ENCODE results near the gene GOSR1. TPM values are rescaled to one million over a fixed set of nuclear protein-coding genes. Genes with fewer than 3 reads are reported as not detected.
A peak's percentile ranks its signal among the peaks of the same experiment; 100 is the strongest.
"Not testable (repeated sequence)": the region's sequence is repeated elsewhere in the genome, so short reads cannot be mapped to it uniquely, and the experiment has no call there.

GOSR1 gene
- total RNA-seq, 1 donor from 2014 or later = 53.8 TPM

DNA sequence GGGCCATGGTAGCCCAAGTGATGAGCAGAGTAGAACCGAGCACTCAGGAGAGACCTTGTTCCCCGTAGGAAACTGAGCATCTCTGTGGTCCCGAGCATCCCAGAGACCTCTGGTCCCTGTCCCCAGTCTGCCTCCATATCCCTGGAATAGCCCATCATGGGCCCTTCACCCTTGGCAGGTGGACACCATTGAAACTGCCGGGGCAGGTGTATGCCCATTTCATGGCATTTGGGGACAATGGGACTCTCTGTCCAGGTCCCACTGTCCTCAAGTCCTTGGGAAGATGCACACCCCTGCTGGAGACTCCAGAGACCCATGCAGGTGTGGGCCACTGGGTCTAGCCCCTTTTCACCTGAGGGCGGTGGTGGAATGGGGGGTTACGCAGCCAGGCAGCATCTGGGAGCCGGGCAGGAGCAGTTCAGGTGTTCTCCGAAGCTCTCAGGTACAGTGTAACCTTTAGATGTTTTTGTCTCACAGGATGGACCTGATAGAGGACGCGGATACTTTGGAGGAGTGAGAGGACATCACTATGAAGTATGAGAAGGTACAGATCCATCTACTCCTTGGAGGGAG is 75.9 kb downstream of the GOSR1 start:
- Mint-ChIP-seq H3K9me3 (no peaks in the 10 kb centered on the region), H3K36me3 (ENCODE audit: low read depth) (no peaks in the 10 kb centered on the region), H3K27me3 (ENCODE audit: low read depth) (no peaks in the 10 kb centered on the region), H3K4me3 (no peak overlapping the region), H3K27ac (ENCODE audit: unreplicated experiment) (peak overlapping the region; percentile 19), H3K4me1 (peaks cover 7% of the 10 kb centered on the region)
- TF ChIP-seq, protein P1, sequence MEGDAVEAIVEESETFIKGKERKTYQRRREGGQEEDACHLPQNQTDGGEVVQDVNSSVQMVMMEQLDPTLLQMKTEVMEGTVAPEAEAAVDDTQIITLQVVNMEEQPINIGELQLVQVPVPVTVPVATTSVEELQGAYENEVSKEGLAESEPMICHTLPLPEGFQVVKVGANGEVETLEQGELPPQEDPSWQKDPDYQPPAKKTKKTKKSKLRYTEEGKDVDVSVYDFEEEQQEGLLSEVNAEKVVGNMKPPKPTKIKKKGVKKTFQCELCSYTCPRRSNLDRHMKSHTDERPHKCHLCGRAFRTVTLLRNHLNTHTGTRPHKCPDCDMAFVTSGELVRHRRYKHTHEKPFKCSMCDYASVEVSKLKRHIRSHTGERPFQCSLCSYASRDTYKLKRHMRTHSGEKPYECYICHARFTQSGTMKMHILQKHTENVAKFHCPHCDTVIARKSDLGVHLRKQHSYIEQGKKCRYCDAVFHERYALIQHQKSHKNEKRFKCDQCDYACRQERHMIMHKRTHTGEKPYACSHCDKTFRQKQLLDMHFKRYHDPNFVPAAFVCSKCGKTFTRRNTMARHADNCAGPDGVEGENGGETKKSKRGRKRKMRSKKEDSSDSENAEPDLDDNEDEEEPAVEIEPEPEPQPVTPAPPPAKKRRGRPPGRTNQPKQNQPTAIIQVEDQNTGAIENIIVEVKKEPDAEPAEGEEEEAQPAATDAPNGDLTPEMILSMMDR (conservative IDR thresholded peaks at IDR 0.05) = no peak
- DNase-seq (ENCODE audit: low read depth, low spot score) = no peak

DNA sequence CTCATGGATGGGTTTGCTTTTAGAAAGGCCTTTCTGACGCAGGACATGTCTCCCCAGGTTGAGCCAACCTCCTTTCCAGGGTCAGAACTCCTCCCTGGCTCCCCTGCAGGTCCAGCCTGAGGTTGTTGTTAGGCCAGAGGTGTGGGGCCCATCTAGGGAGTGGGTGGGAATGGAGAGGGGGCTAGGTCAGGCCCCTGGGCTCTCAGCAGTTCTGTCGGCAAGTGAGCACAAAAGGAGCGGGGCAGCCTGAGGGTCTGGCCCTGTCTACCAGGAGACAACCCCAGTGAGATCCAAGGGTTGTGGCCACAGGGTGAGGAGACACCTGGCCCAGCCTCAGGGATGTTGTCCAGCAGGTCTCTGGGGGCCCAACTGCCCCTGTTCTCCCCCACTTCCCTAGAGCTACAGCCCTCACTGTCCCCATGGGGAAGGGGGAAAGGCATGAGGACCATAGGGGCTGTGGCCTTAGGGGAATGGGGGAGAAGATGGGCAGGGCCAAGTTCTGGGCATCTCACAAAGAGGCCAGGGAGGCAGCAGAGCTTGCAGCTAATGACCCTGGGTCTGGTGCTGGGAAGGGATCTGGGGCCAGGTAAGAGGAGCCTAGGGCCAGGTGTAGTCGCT is 76.7 kb downstream of the GOSR1 start:
- H3K27me3 Mint-ChIP-seq (ENCODE audit: low read depth); H3K4me1 Mint-ChIP-seq; DNase-seq (ENCODE audit: low read depth, low spot score); H3K9me3 Mint-ChIP-seq; H3K36me3 Mint-ChIP-seq (ENCODE audit: low read depth); H3K4me3 Mint-ChIP-seq: not testable (repeated sequence)
- H3K27ac Mint-ChIP-seq (ENCODE audit: unreplicated experiment) = peak overlapping the region; percentile 6

DNA sequence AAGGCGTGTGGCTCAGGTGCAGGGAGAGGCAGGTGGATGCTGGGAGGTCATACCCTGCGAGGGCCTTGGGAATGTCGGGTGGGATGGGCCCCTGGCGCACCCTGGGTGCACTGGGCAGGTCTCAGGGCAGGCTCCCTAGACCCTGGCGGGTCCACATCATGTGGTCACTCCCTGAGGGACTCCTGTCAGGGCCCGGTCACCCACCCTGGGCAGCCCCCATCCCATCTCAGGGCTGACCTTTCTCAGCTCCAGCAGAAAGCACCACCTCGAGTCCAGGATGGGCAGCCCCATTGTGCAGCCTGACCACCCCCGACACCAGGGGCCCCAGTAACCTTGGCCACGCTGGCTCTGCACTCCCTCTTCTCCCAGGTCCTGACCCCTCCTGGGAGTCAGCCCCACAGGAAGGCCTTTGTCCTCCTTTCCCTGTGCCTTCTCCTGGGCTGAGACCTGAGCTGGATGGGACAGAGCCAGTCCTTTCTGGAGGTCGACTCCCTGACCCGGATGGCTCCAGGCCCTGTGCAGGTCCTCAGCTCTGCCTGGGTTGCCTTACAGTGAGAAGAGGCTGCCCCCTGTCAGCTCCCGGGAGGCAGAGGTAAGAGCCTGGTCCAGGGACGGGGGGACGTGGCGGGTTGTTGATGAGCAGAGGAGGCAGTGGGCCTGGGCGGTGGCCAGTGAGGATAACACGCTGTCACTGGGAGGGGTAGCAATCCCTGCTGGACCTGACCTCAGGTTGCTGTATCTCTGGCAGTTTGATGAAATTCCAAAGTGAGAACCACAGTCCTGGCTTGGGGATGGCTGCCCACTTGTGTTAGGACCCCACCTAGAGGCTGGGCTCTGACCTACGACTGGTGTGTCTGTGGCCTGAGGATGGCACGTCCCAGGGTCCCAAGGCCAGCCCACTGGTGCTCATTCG is 77.9 kb downstream of the GOSR1 start:
- DNase-seq (ENCODE audit: low read depth, low spot score) = no peak
- Mint-ChIP-seq H3K4me3 (no peak overlapping the region), H3K4me1 (peaks cover 7% of the 10 kb centered on the region), H3K27me3 (ENCODE audit: low read depth) (no peaks in the 10 kb centered on the region), H3K36me3 (ENCODE audit: low read depth) (no peaks in the 10 kb centered on the region), H3K27ac (ENCODE audit: unreplicated experiment) (no peak overlapping the region), H3K9me3 (no peaks in the 10 kb centered on the region)
- TF ChIP-seq, protein P1 (conservative IDR thresholded peaks at IDR 0.05) = no peak

DNA sequence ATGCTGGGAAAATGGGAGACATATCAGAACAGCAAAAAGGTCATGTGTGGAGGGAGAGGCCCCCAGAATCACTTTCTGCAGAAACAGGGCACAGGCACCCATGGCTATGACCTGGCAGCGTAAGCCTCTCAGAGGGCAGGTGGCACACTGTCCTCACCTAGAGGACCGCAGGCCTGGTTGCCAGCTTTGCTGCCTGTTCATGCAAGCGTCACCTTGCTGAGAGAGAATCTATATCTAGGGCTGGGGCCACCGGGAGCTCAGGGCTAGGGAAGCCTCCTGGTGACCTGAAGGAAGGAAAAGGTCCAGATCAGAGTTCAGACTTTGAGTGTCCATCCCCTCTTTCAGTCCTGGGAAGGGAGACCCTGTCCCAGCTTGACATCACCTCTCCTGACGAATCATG is 78.7 kb downstream of the GOSR1 start:
- H3K4me1 Mint-ChIP-seq = peaks cover 7% of the 10 kb centered on the region
- no peak overlapping the region for H3K4me3 Mint-ChIP-seq
- H3K27me3 Mint-ChIP-seq (ENCODE audit: low read depth) = no peaks in the 10 kb centered on the region
- H3K9me3 Mint-ChIP-seq = no peaks in the 10 kb centered on the region
- no peak overlapping the region for H3K27ac Mint-ChIP-seq (ENCODE audit: unreplicated experiment)
- H3K36me3 Mint-ChIP-seq (ENCODE audit: low read depth) = no peaks in the 10 kb centered on the region
- DNase-seq (ENCODE audit: low read depth, low spot score) = no peak
- TF ChIP-seq, protein P1 (conservative IDR thresholded peaks at IDR 0.05) = no peak

DNA sequence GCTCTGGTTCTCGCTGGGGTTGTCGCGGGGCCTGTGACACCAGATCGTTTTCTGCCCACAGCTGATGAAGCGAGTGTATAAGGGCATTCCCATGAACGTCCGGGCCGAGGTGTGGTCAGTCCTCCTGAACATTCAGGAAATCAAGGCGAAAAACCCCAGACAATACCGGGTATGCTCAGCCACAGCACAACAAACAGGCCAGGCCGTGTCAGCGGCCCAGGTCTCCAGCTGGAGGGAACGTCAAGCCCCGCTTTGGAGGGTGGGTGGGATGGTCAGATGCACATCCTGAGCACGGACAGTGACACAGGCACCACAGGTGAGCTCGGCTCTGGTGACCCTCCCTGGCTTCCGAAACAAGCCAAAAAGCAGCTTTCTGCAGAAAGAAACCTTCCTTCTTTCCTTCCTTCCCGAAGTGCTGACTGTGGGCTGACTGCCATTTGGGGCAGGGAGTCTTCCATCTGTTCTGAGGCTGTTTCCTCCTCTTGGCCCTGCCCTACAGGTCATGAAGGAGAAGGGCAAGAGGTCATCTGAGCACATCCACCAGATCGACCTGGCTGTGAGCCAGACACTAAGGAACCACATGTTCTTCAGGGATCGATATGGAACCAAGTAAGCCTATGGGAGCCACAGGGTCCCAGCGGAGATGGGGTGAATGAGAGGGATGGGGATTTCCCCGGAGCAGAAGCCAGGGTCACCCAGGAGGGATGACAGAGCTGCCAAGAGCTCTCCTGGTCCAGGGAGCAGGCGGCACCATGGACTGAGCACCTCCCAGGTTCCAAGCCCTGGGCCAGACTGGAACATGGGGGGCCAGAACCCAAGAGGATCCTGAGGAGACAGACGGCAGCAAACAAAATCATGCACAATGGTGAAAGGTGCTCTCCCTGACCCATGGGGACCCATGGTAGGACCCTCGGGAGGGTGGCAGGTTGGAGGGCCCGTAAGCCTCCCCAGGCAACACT is 79.4 kb downstream of the GOSR1 start:
- TF ChIP-seq, protein P1 (conservative IDR thresholded peaks at IDR 0.05) = no peak

More for the DNA sequence above, 79.4 kb downstream of the GOSR1 start:
- Mint-ChIP-seq H3K4me3 (no peak overlapping the region), H3K36me3 (ENCODE audit: low read depth) (no peaks in the 10 kb centered on the region), H3K4me1 (peaks cover 2% of the 10 kb centered on the region), H3K9me3 (no peaks in the 10 kb centered on the region), H3K27me3 (ENCODE audit: low read depth) (no peaks in the 10 kb centered on the region), H3K27ac (ENCODE audit: unreplicated experiment) (peak overlapping the region; percentile 78)
- DNase-seq (ENCODE audit: low read depth, low spot score) = no peak
